DND-41 (cell line): ENCODE measurements around the gene MAPK8IP1.

Experiments used
- ATAC-seq: fragments of 200-7000 bp; cut with Tn5 transposase; 3 replicates; pipeline ENCODE4 v1.9.1; 2021; ENCODE audit warnings: low read depth; ENCODE audit not compliant: insufficient read depth
- DNase-seq: peaks from one replicate; pipeline ENCODE4 v3.0.0-alpha.2; 2020
- H2AFZ ChIP-seq: 2 replicates; pipeline ENCODE4 v1.6.0; 2012; ENCODE audit warnings: low read depth, low read length
- H3K27ac ChIP-seq: 2 replicates; pipeline ENCODE4 v1.5.1; 2012; ENCODE audit warnings: low read length, inconsistent platforms
- H3K27me3 ChIP-seq: fragments of 200-600 bp; sonication (generic); 2 replicates; pipeline ENCODE4 v1.6.0; 2012; ENCODE audit warnings: low read length, mild to moderate bottlenecking, inconsistent platforms; ENCODE audit not compliant: insufficient read depth, poor library complexity
- H3K36me3 ChIP-seq: 2 replicates; pipeline ENCODE4 v1.5.1; 2012; ENCODE audit warnings: low read length, inconsistent platforms; ENCODE audit not compliant: insufficient read depth
- H3K4me1 ChIP-seq: 2 replicates; pipeline ENCODE4 v1.5.1; 2012; ENCODE audit warnings: mild to moderate bottlenecking, low read length; ENCODE audit not compliant: insufficient read depth
- H3K4me2 ChIP-seq: 2 replicates; pipeline ENCODE4 v1.6.0; 2012; ENCODE audit warnings: mild to moderate bottlenecking, moderate library complexity, low read length, inconsistent platforms; ENCODE audit not compliant: insufficient read depth
- H3K4me3 ChIP-seq, 2 experiments: fragments of 200-600 bp in 1 of 2; shearing (Covaris generic) in 1 of 2; 2 replicates each; pipeline ENCODE4 v1.5.1; 2012 to 2016; ENCODE audit warnings: inconsistent platforms in 2 of 2, low read length in 2 of 2, mild to moderate bottlenecking in 2 of 2, low read depth in 1 of 2, moderate library complexity in 1 of 2
- H3K79me2 ChIP-seq: 2 replicates; pipeline ENCODE4 v1.6.0; 2012; ENCODE audit warnings: low read length, inconsistent platforms; ENCODE audit not compliant: insufficient read depth
- H3K9ac ChIP-seq: 2 replicates; pipeline ENCODE4 v1.6.0; 2012; ENCODE audit warnings: low read depth, mild to moderate bottlenecking, inconsistent platforms, low read length, moderate library complexity
- H3K9me3 ChIP-seq: 2 replicates; pipeline ENCODE4 v1.5.1; 2012; ENCODE audit warnings: low read length, moderate library complexity, mild to moderate bottlenecking, inconsistent platforms; ENCODE audit not compliant: insufficient read depth, severe bottlenecking
- H4K20me1 ChIP-seq: 2 replicates; pipeline ENCODE4 v1.6.0; 2012; ENCODE audit warnings: low read length; ENCODE audit not compliant: insufficient read depth
- CTCF ChIP-seq: IDR thresholded peaks from 2 replicates; pipeline ENCODE4 v1.5.1; 2012; ENCODE audit warnings: borderline replicate concordance, low read length, moderate library complexity, mild to moderate bottlenecking; ENCODE audit not compliant: poor library complexity, severe bottlenecking; ENCODE audit errors: extremely low read depth
- EZH2 ChIP-seq: IDR thresholded peaks from 3 replicates; pipeline ENCODE4 v1.6.1; 2012; ENCODE audit warnings: borderline replicate concordance, low read depth, mild to moderate bottlenecking, moderate library complexity, low read length, inconsistent platforms; ENCODE audit not compliant: severe bottlenecking

Gene MAPK8IP1

DNA sequence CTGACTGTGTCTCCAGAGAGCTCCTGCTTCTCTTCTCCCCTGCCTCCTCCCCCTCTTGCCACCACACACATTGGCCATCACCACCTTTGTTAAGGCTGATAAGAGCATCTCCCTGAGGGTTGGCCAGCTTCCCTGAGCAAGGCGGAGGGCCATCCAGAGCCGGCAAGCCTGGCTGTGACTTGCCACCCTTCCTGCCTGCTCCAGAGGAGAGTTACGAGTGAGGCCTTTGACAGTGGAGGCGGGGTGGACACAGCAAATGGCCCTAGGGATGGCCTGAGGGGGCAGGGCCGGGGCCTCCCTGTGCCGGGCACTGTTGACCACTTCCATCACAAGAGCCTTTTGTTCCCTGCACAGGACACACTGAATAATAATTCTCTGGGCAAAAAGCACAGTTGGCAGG lies 16.2 kb downstream of the MAPK8IP1 start:
- Histone ChIP-seq H3K4me2 (no peak overlapping the region), H3K27ac (no peak overlapping the region), H4K20me1 (peaks cover 5% of the 10 kb centered on the region; the same call in 1 of the 2 replicates), H3K79me2 (no peaks in the 10 kb centered on the region), H3K4me3 (no peak overlapping the region), H3K27me3 (no peaks in the 10 kb centered on the region), H3K9ac (no peak overlapping the region), H3K9me3 (no peaks in the 10 kb centered on the region), H3K4me1 (no peaks in the 10 kb centered on the region), H3K36me3 (no peaks in the 10 kb centered on the region), H2AFZ (no peak overlapping the region)
- DNase-seq (no peak), ATAC-seq (no peak)
- TF ChIP-seq EZH2 (no peak), CTCF (no peak)

DNA sequence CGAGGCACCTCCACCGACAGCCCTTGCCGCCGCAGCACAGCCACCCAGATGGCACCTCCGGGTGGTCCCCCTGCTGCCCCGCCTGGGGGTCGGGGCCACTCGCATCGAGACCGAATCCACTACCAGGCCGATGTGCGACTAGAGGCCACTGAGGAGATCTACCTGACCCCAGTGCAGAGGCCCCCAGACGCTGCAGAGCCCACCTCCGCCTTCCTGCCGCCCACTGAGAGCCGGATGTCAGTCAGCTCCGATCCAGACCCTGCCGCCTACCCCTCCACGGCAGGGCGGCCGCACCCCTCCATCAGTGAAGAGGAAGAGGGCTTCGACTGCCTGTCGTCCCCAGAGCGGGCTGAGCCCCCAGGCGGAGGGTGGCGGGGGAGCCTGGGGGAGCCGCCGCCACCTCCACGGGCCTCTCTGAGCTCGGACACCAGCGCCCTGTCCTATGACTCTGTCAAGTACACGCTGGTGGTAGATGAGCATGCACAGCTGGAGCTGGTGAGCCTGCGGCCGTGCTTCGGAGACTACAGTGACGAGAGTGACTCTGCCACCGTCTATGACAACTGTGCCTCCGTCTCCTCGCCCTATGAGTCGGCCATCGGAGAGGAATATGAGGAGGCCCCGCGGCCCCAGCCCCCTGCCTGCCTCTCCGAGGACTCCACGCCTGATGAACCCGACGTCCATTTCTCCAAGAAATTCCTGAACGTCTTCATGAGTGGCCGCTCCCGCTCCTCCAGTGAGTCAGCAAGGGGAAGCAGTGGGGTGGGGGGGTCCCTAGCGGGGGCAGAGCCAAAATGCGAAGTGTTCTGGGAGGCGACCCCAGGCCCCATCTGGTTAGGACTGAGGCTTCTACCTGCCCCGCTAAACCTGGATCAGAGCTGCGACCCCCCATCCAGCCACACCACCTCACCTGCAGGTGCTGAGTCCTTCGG lies 17.3 kb downstream of the MAPK8IP1 start:
- Histone ChIP-seq H3K4me3 (no peak overlapping the region), H2AFZ (no peak overlapping the region), H3K9ac (no peak overlapping the region), H4K20me1 (peaks cover 5% of the 10 kb centered on the region; the same call in 1 of the 2 replicates), H3K4me1 (no peaks in the 10 kb centered on the region), H3K27ac (no peak overlapping the region), H3K27me3 (no peaks in the 10 kb centered on the region), H3K9me3 (no peaks in the 10 kb centered on the region), H3K79me2 (no peaks in the 10 kb centered on the region), H3K36me3 (no peaks in the 10 kb centered on the region), H3K4me2 (no peak overlapping the region)
- DNase-seq = no peak
- ATAC-seq = no peak
- TF ChIP-seq CTCF (no peak), EZH2 (no peak)

GRCh38 chr11:45904309-45904915 lies 19.0 kb downstream of the MAPK8IP1 start:
- Histone ChIP-seq H3K9ac (no peak overlapping the region), H3K27ac (no peak overlapping the region), H3K4me1 (no peaks in the 10 kb centered on the region), H3K27me3 (no peaks in the 10 kb centered on the region), H4K20me1 (no peaks in the 10 kb centered on the region; the same call in 1 of the 2 replicates), H3K4me3 (no peak overlapping the region), H3K4me2 (no peak overlapping the region), H2AFZ (no peak overlapping the region), H3K79me2 (no peaks in the 10 kb centered on the region), H3K9me3 (no peaks in the 10 kb centered on the region), H3K36me3 (0 out of 2 replicates have a peak, but pooled peaks cover 4% of the 10 kb centered on the region)
- no peak for TF ChIP-seq EZH2
- no peak for TF ChIP-seq CTCF
- no peak for ATAC-seq
- no peak for DNase-seq
